Measurements from ENCODE around the gene LRRC3C. TPM values are rescaled to one million over a fixed set of nuclear protein-coding genes. Genes with fewer than 3 reads are reported as not detected.

The LRRC3C gene
- total and polyA plus RNA-seq, 2 donors (not counting 1 experiment from before 2014, with no cell fraction given): 0.12 TPM; not detected in 1

- DNase-seq: no peak
- no peaks in the 10 kb centered on the region for H3K36me3 ChIP-seq (replicated peaks in 1 of 2; ENCODE audit: control extremely low read depth in 1 of 2, control insufficient read depth in 1 of 2, extremely low read depth in 1 of 2, insufficient read depth in 2 of 2, low read length in 1 of 2)
- H2AFZ ChIP-seq (ENCODE audit: insufficient read depth, low read depth, low read length, poor library complexity, severe bottlenecking): no peak overlapping the region
- no peaks in the 10 kb centered on the region for H3K9me3 ChIP-seq (ENCODE audit: control extremely low read depth in 1 of 3, control insufficient read depth in 2 of 3, insufficient read depth in 1 of 3, low read length in 2 of 3)
- H3K4me1 ChIP-seq (ENCODE audit: control insufficient read depth in 2 of 2, insufficient read depth in 2 of 2, low read length in 2 of 2): peaks cover 4 to 8% of the 10 kb centered on the region in 2 donors
- H3K27ac Mint-ChIP-seq: no peak overlapping the region
- H3K4me2 ChIP-seq (replicated peaks; ENCODE audit: low read depth, low read length, poor library complexity, severe bottlenecking): no peak overlapping the region
- H4K20me1 ChIP-seq (ENCODE audit: control insufficient read depth, insufficient read depth, low read length, poor library complexity, severe bottlenecking): no peaks in the 10 kb centered on the region
- no peak overlapping the region for H3K4me3 ChIP-seq (ENCODE audit: control extremely low read depth in 1 of 5, extremely low read depth in 1 of 5, insufficient read depth in 1 of 5, low read depth in 2 of 5, low read length in 4 of 5)
- CTCF ChIA-PET: no interaction called here
- H3K9me3 Mint-ChIP-seq (ENCODE audit: insufficient read depth): no peaks in the 10 kb centered on the region
- peaks cover 4% of the 10 kb centered on the region for H3K4me1 Mint-ChIP-seq
- H3K27me3 ChIP-seq (replicated peaks in 1 of 4; ENCODE audit: control extremely low read depth in 1 of 4, control insufficient read depth in 3 of 4, insufficient read depth in 4 of 4, low read length in 3 of 4): no peaks in the 10 kb centered on the region
- no peaks in the 10 kb centered on the region for H3K79me2 ChIP-seq (ENCODE audit: control insufficient read depth, insufficient read depth, low read length)
- H3K27ac ChIP-seq (ENCODE audit: low read length in 2 of 2): no peak overlapping the region
- no peaks in the 10 kb centered on the region for H3K27me3 Mint-ChIP-seq
- no peak overlapping the region for H3K9ac ChIP-seq (ENCODE audit: low read length)
- no peak for ATAC-seq (ENCODE audit: low read depth)
- TF ChIP-seq CTCF (IDR thresholded peaks at IDR 0.05): no peak
- no peak for TF ChIP-seq EZH2 (IDR thresholded peaks at IDR 0.05; ENCODE audit: borderline replicate concordance, insufficient read depth, low read depth, low read length, poor library complexity, severe bottlenecking)
- H3K4me3 Mint-ChIP-seq: no peak overlapping the region
- POLR2A ChIA-PET: interaction anchor here (0.7 kb wide), 1 partner anchor 267 kb away, joined by 5 read pairs; no protein-coding TSS in a partner anchor
- intact Hi-C loops (cut with micrococcal nuclease): no loop called here
Observed at GRCh38 chr17:39887078-39887477, 40.5 kb upstream of the LRRC3C start.

GRCh38 chr17:39889200-39889599 is 38.3 kb upstream of the LRRC3C start:
- no peak overlapping the region for H2AFZ ChIP-seq (ENCODE audit: insufficient read depth, low read depth, low read length, poor library complexity, severe bottlenecking)
- ChIA-PET POLR2A (interaction anchor here (1.1 kb wide), 1 partner anchor 92 kb away, joined by 3 read pairs; no protein-coding TSS in a partner anchor), CTCF (interaction anchor here (1.7 kb wide), 1 partner anchor 16 kb away, joined by 4 read pairs; no protein-coding TSS in a partner anchor)
- H3K9me3 ChIP-seq (ENCODE audit: control extremely low read depth in 1 of 3, control insufficient read depth in 2 of 3, insufficient read depth in 1 of 3, low read length in 2 of 3): no peaks in the 10 kb centered on the region
- no peak overlapping the region for H3K27ac Mint-ChIP-seq
- no peak overlapping the region for H3K9ac ChIP-seq (ENCODE audit: low read length)
- H3K4me1 Mint-ChIP-seq: peaks cover 8% of the 10 kb centered on the region
- H3K4me3 Mint-ChIP-seq: no peak overlapping the region
- peaks cover 5% of the 10 kb centered on the region for H3K27me3 Mint-ChIP-seq
- no peak overlapping the region for H3K4me2 ChIP-seq (replicated peaks; ENCODE audit: low read depth, low read length, poor library complexity, severe bottlenecking)
- no CpG with 5 or more reads among the region's 2 CpGs for WGBS (ENCODE audit: insufficient coverage)
- no peak for DNase-seq
- no peak overlapping the region for H3K27ac ChIP-seq (ENCODE audit: low read length in 2 of 2)
- H3K36me3 ChIP-seq (replicated peaks in 1 of 2; ENCODE audit: control extremely low read depth in 1 of 2, control insufficient read depth in 1 of 2, extremely low read depth in 1 of 2, insufficient read depth in 2 of 2, low read length in 1 of 2): no peaks in the 10 kb centered on the region
- H3K4me1 ChIP-seq (ENCODE audit: control insufficient read depth in 2 of 2, insufficient read depth in 2 of 2, low read length in 2 of 2): peaks cover 4 to 12% of the 10 kb centered on the region in 2 donors
- intact Hi-C loops (cut with micrococcal nuclease): no loop called here
- peaks cover 4% of the 10 kb centered on the region for H3K79me2 ChIP-seq (ENCODE audit: control insufficient read depth, insufficient read depth, low read length)
- H4K20me1 ChIP-seq (ENCODE audit: control insufficient read depth, insufficient read depth, low read length, poor library complexity, severe bottlenecking): no peaks in the 10 kb centered on the region
- H3K9me3 Mint-ChIP-seq (ENCODE audit: insufficient read depth): no peaks in the 10 kb centered on the region
- no peaks in the 10 kb centered on the region for H3K27me3 ChIP-seq (replicated peaks in 1 of 4; ENCODE audit: control extremely low read depth in 1 of 4, control insufficient read depth in 3 of 4, insufficient read depth in 4 of 4, low read length in 3 of 4)
- TF ChIP-seq CTCF (IDR thresholded peaks at IDR 0.05): no peak
- no peak for TF ChIP-seq EZH2 (IDR thresholded peaks at IDR 0.05; ENCODE audit: borderline replicate concordance, insufficient read depth, low read depth, low read length, poor library complexity, severe bottlenecking)
- ATAC-seq (ENCODE audit: low read depth): no peak
- no peak overlapping the region for H3K4me3 ChIP-seq (ENCODE audit: control extremely low read depth in 1 of 5, extremely low read depth in 1 of 5, insufficient read depth in 1 of 5, low read depth in 2 of 5, low read length in 4 of 5)

All from B cell (primary cell).